ENCODE measurements around the gene AFF1.

- TF ChIP-seq POLR2A (IDR thresholded peaks at IDR 0.05; ENCODE audit: low read depth, low read length) (no peak), POLR2AphosphoS5 (IDR thresholded peaks at IDR 0.05; ENCODE audit: low read depth, low read length) (no peak), TAF1 (IDR thresholded peaks at IDR 0.05; ENCODE audit: borderline replicate concordance, low read depth, low read length) (no peak)
Observed at GRCh38 chr4:87045234-87045558, 110.4 kb downstream of the AFF1 start.

Data from GM12892 (cell line).